GM18511 (cell line): Measurements from ENCODE around the gene MAN2B1.
"Not testable (repeated sequence)": the region's sequence is repeated elsewhere in the genome, so short reads cannot be mapped to it uniquely, and the experiment has no call there.

Experiments used
- ATAC-seq: cut with Tn5 transposase; IDR thresholded peaks from one replicate; pipeline ENCODE4 v1.9.1; 2021; ENCODE audit warnings: mild to moderate bottlenecking, moderate library complexity; ENCODE audit not compliant: unreplicated experiment

Gene MAN2B1

DNA sequence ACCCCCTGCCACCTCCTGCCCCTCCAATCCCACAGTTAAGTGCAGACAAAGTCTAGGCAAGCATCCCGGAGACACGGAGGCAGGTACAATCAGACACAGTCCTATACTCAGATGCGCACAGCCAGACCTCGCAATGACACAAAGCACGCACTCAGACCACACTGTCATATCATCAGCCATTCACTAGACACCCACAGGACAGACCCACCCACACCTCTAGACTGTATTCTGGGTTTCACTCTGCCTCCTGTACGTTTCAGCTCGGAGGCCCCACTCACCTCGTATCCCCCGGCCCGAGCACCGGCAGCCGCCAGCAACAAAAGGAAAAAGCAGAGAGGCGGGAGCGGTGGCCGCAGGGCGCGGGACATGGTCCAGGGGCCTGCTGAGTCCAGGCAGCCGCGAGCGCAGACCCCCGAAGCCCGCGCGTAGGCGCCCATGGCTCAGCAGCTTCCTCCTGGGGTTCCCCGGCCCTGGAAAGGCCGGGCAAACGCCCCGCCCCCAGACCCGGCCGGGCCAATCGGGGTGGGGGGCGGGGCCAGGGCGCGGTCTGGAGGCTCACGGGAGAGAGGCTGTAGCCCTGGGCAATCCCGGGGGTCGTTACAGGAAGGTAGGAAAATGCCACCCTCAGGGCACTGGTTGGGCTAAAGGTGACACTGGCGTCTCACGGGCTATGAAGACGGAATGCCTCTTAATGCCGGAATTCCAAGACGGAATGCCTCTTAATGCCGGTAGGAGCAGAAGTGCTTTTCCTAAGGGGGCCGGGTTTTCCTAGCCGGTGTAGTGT is at the start of gene MAN2B1, which contains the start of gene WDR83:
TSS of gene MAN2B1 (minus strand) at position 478 of the 784 bp plus-strand sequence. CDS start at position 437, 41 bp downstream.
TSS of gene WDR83 (plus strand) at position 543 of the 784 bp plus-strand sequence. CDS start 2,984 bp downstream, outside the sequence.
- ATAC-seq = peak; percentile 51

DNA sequence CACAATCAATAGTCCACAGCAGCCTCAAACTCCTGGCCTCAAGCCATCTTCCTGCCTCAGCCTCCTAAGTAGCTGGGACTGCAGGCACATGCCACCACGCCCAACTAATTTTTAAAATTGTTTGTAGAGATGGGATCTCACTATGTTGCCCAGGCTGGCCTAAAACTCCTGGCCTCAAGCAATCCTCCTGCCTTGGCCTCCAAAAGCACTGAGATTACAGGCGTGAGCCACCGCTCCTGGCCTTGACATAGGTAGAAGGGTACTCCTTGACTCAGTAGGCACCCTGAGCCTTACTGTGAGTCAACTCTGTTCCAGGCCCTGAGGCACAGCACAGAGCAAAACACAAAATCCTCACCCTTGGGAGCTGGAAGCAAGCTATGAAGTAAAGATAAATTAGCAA is 49.4 kb upstream of the MAN2B1 start:
- no peak for ATAC-seq

DNA sequence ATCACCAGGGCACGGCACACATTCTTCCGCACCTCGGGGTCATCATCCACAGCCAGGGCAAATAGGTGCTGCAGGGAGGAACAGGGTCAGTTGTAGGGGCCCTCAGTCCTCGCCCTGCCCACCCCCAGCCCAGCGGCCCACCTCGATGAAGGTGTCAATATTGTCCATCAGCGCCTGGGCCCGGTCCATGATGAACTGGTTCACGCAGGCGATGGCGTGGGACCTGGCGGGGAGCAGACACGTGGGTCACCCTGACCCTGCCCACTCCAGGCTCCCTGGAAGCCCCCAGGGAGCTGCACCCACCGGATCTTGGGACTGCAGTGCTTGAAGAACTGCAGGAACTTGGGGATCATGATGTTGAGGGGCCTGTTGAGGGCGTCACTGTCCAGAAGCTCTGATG is 48.6 kb upstream of the MAN2B1 start:
- ATAC-seq = no peak

DNA sequence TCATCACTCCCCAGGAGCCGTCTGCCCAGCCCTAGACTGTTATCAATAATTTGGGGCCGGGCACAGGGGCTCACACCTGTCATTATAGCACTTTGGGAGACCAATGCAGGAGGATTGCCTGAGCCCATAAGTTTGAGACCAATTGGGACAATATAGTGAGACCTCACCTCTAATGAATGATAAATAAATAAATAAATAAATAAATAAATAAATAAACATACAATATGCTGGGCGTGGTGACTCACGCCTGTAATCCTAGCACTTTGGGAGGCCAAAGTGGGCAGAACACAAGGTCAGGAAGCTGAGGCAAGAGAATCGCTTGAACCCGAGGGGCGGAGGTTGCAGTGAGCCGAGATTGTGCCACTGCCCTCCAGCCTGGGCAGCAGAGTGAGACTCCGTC is 46.8 kb upstream of the MAN2B1 start:
- not testable (repeated sequence) for ATAC-seq

DNA sequence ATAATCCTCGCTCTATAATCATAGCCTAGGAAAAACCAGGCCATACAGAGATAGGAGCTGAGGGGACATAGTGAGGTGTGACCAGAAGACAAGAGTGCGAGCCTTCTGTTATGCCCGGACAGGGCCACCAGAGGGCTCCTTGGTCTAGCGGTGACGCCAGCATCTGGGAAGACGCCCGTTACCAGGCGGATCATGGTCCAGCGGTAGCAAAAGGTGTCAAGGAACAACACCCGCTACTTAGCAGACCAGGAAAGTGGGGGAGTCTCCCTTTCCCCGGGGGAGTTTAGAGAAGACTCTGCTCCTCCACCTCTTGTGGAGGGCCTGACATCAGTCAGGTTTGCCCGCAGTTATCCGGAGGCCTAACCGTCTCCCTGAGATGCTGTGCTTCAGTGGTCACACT is 45.5 kb upstream of the MAN2B1 start:
- not testable (repeated sequence) for ATAC-seq

DNA sequence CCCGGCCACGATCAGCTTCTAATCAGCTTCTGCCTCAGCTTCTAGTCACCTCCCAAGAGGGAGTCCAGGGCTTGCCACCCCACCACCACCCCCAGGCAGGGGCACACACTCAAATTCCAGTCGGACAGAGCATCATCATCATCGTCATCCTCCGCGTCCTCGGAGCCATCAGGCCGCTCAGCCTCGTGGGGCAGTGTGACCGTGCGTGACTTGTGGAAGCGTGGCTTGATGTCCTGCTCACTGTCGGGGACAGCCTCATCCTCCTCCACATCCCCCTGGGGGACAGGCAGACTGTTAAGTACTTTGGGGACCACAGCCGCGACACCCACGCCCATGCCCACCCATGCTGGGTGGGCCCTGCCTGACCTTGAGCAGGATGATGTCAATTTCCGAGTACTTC is 44.6 kb upstream of the MAN2B1 start:
- no peak for ATAC-seq

DNA sequence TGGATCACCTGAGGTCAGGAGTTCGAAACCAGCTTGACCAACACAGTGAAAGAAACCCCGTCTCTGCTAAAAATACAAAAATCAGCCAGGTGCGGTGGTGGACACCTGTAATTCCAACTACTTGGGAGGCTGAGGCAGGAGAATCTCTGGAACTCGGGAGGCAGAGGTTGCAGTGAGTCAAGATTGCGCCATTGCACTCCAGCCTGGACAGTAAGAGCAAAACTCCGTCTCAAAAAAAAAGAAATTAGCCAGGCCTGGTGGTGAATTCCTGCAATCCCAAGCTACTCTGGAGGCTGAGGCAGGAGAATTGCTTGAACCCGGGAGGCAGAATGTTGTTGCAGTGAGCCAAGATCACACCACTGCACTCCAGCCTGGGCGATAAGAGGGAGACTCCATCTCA is 42.1 kb upstream of the MAN2B1 start:
- no peak for ATAC-seq

DNA sequence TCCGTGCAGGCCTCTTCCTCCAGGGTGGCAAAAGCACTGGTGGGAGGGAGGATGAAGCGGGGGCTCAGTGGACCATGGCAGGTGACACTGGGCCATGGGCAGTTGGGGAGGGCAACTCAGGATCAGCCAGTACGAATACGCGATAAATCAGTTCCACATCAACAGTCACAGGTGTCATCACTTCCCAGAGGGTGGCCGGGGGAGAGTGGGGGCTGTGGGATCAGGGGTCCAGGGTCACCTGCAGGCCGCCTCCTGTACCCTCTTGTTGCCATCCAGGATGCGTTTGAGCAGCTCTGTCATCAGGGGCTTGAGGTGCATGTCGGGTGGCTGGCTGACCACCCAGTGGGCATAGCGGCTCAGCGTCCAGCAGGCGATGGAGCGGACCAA is 39.8 kb upstream of the MAN2B1 start:
- ATAC-seq = no peak

DNA sequence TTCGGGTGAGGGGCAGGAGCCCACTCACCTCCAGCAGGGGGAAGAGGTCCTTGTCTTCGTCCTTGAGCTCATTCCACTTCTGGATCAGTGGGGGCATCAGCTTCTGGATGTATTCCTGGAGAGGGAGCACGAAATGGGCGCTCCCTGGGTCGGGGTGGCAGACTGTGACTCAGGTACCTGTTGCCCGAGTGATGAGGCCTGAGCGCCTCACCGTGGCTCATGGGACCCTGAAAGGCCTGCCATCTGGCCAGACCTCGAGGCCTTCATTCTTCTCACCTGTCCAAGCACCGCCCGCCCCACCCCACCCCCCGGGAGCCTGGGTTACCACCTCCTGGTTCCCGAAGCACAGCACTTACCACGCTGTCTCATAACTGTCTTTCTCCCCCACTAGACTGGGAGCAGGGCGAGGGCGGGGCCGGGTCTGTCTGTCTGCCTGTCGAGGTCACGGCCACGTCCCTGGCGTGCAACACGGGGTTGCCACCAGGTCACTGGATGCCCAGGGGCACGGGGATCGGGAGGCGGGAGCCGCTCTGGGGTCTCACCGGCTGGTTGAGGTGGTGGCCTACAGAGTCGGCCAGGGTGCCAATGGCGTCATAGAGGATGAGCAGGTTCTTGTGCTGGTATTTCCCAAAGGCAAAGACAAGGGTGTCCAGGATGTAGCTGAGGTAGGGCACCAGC is 39.3 kb upstream of the MAN2B1 start:
- no peak for ATAC-seq

DNA sequence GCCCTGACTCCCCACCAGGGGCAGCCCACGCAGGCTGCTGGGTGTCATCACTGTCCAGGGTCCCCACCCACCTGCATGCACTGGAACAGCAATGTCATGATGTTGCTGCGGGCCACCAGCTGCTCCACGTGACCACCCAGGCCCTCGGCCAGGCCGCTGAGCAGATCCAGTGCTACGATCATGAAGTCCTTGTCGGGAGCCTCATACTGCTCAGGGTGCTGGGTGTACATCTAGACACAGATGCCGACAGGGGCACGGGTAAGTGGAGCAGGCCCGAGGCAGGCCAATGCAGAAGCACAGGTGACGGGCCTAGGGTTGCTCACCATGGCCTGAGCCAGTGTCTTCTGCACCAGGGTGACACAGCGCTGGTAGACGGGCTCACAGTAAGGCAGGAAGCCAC is 38.6 kb upstream of the MAN2B1 start:
- ATAC-seq = no peak

DNA sequence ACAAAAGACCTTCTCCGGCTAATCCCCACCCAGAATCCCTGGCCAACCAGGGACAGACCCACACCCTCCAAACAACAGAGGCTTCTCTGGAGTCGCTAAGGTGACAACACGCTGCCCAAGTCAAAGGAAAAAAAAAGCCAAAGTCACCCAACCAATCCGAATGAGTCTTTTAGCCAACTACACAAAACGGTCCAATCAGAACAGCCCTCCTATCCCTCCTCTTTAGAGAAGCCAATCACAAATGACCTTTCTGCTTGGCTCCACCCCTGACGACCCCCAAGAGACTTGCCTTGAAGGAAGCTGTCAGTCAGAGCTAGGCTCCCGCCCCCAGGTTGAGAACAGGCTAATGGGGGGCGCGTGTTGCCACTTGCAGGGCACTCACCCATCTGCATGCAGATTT is 36.5 kb upstream of the MAN2B1 start:
- no peak for ATAC-seq

DNA sequence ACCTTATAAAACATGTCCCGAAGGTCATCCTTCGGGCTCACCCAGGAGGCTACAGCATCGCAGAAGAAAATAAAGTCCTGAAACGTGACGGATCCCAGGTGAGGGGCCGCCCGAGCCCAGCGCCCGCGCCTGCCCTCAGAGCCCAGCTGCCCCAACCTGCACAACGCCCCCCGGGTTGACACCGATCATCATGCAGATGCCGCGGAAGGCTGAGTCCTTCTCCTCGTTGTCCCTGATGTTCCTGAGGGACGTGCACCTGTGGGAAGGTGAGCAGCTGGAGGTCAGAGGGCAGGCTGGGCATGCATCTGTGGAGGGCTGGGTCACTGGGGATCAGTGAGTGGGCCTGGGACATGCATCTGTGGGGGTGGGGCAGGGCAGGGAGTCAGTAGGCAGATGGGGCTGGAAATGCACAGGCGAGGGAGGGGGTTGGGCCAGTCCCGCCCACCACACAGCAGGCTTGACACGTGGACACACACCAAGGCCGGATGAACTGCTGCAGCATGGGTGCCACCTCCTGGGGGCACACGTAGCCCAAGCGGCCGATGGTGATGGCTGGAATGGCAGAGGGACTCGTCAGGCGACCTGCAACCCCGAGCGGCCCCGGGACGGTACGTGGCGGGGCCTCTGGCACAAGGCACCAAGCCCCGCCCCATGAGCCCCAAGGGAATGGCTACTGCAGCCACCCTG is 35.2 kb upstream of the MAN2B1 start:
- ATAC-seq = no peak

DNA sequence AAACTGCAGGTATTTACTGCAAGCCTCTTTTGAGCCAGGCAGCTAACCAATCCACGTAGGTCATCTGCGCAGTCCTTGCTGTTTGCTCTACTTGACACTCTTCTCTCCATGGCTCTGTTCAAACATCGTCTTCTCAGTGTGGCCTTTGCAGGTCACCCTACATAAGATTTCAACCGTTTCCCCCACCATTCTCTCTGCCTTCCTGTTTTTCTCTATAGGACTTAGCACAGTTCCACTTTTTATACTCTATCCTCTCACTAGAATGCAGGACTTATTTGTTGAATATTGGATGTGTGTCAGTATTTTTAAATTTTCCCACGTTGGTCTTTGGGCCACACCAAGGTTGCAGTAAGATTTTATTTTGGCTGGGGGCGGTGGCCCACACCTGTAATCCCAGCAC is 31.6 kb upstream of the MAN2B1 start:
- no peak for ATAC-seq

DNA sequence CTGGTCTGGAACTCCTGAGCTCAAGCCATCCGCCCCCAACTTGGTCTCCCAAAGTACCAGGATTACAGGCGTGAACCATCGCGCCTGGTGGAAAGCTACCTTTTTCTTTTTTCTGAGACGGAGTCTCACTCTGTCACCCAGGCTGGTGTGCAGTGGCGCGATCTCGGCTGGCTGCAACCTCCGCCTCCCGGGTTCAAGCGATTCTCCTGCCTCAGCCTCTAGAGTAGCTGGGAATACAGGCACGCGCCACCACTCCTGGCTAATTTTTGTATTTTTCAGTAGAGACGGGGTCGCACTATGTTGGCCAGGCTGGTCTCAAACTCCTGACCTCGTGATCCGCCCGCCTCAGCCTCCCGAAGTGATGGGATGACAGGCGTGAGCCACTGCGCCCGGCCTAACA is 30.9 kb upstream of the MAN2B1 start:
- ATAC-seq = not testable (repeated sequence)

DNA sequence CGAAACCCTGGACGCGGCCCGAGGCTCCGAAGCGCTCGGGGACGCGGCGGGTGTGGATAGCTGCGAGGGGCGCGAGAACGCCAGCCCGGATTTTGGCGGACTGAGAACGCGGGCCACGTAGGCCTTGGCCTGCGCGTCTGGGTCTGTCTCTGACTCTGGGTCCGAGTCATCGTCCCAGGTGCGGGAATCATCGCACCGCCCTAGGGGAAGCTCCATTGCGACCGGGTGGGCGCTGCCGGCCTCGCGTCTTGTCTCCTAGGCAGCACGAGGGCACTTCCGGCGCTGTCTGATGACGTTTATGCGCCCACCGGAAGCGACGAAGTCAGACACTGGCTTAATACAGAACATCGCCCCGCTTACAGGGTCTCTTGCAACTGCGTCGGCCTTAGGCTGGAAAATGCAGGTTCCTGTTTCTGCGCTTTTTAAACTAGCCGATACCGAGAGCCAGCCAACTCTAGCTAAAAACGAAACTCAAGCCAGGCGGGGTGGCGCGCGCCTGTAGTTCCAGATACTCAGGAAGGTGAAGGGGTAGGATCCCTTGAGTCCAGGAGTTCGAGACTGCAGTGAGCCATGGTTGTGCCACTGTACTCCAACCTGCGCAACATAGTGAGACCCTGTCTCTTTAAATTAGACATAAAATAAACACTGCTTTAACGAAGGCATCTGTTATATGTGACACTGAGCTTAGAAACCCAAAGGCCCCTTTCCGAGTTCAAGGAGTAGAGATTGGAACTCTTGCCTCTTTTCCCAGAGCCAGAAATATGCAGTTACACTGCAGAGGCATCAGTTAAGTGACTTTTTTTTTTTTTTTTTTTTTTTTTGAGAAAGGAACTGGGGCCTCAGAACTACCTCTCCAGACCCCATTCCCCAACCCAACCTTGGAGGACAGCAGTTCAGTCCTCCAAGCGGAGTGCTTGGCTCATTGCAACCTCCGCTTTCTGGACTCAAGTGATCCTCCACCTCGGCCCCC is 30.1 kb upstream of the MAN2B1 start, which contains the start of gene FBXW9:
TSS of gene FBXW9 (minus strand) at position 266 of the 970 bp plus-strand sequence. CDS start at position 216, 50 bp downstream.
- ATAC-seq = peak; percentile 91

DNA sequence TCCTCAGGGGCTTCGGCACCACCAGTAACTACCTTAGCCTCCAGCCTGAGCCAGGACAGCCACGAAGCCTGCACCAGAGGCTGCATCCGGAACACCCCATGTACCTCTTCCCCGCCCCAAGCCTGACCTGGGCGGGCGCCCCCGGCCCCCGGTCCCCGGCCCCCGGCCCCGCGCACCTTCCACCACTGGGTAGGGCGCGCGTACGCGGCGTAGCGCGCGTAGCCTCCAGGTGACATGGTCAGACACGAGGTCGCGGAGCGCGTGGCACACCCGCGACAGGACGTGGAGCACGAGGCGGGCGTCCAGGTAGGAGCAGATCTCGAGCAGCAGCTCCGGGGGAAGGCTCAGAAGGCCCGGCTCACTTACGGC is 29.4 kb upstream of the MAN2B1 start:
- ATAC-seq = peak; percentile 30

DNA sequence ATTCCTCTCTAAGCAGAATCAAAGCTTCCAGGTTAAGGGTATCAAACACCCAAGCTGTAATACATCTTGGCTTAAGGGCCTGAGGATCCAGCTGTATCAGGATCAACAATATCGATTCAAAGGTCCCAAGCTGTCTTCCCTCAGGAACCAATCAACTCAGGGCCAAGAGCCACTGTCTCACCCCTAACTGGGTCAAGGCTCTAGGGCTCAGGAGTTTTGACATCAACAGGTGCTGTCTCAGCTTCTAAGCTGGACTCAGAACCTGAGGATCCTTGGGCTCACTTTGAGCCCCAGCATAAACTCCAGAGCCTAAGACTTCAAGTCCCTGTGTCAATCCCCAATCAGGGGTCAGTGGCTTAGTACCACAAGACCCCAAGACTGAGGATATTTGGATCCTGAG is 29.0 kb upstream of the MAN2B1 start:
- ATAC-seq = no peak

DNA sequence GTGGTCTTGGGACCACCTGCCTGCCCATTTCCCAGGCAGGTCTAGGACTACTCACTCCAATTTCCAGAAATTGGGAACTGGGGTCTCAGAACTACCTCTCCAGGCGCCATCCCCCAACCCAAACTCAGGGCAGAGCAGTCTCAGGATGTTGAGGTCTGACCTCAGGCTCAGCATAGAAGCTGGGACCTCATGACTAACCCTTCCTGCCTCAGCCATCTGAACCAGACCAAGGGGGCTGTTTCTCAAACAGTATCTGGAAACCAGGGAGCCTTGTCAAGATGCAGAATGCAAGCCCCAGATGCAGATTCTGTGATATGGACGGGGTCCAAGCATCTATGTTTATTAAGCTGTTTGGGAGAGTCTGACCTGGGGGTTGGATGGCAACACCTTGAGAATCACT is 28.6 kb upstream of the MAN2B1 start:
- ATAC-seq = no peak

DNA sequence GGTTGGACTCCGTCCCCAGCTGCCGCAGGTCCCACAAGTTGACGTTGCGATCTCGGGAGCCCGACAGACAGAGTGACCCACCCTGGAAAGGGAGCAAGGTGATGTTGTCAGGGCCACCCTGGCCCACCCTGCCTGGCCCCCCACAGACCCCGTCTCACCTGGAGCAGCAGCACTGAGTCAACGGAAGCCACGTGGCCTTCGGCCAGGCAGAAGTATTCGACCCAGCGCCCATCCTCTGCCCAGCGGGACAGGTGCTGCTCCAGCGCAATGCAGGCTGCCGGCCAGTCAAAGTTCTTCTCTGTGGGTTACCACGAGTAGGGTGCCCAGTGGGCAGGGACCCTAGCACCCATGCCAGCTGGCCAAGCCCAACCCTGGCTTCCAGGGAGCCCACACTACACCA is 28.1 kb upstream of the MAN2B1 start:
- no peak for ATAC-seq

DNA sequence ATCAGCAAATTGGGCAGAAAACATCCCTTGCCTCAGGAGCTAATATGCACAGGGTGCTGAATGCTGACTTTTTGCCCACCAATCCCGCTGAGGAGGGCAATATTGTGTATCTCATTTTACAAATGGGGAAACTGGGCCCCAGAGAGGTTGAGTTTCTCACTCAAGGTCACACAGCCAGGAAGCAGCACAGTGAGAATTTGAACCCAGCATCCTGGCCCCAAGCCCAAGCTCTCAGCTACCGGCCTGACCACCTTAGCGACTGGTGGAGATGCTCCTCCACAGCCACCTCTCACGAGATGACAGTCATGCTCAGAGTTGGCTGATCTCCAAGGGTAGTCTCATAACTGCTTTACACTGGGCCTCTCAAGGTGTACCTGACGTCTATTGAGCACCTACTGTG is 26.4 kb upstream of the MAN2B1 start:
- no peak for ATAC-seq
